Osteocyte (in vitro differentiated cells): ENCODE measurements around the gene CEP192. TPM values are rescaled to one million over a fixed set of nuclear protein-coding genes. Genes with fewer than 3 reads are reported as not detected.

ENCODE experiments used
- DNase-seq: peaks from one replicate; pipeline ENCODE4 v3.0.0; 2021; ENCODE audit warnings: mixed read lengths; ENCODE audit not compliant: unreplicated experiment; ENCODE audit errors: extremely low spot score
- H3K27ac Mint-ChIP-seq: one replicate; pipeline ENCODE4 v1.8.0; 2021; ENCODE audit warnings: mild to moderate bottlenecking, mixed read lengths; ENCODE audit not compliant: unreplicated experiment
- H3K27me3 Mint-ChIP-seq: one replicate; pipeline ENCODE4 v1.8.0; 2021; ENCODE audit warnings: mixed read lengths; ENCODE audit not compliant: unreplicated experiment
- H3K36me3 Mint-ChIP-seq: one replicate; pipeline ENCODE4 v1.8.0; 2021; ENCODE audit warnings: mixed read lengths; ENCODE audit not compliant: unreplicated experiment
- H3K4me1 Mint-ChIP-seq: one replicate; pipeline ENCODE4 v1.8.0; 2021; ENCODE audit warnings: mixed read lengths; ENCODE audit not compliant: unreplicated experiment
- H3K4me3 Mint-ChIP-seq: one replicate; pipeline ENCODE4 v1.8.0; 2021; ENCODE audit warnings: mild to moderate bottlenecking, moderate library complexity, mixed read lengths; ENCODE audit not compliant: unreplicated experiment
- H3K9me3 Mint-ChIP-seq: one replicate; pipeline ENCODE4 v1.8.0; 2021; ENCODE audit warnings: mixed read lengths; ENCODE audit not compliant: unreplicated experiment
- CTCF ChIP-seq: fragments of 200-600 bp; sonication (generic); IDR thresholded peaks from 2 replicates; pipeline ENCODE4 v1.5.0; 2021; ENCODE audit warnings: antibody characterized with exemption, mild to moderate bottlenecking, moderate library complexity
- total RNA-seq: library from RNA; stranded (reverse); gene quantifications from 2 replicates; pipeline ENCODE4 v1.2.1, GENCODE V29; 2021

Gene CEP192
- total RNA-seq, 1 donor from 2014 or later = 20.4 TPM

- H3K27me3 Mint-ChIP-seq = peaks cover 2% of the 10 kb centered on the region
- no peak overlapping the region for H3K27ac Mint-ChIP-seq
- no peak for TF ChIP-seq CTCF
- peaks cover 10% of the 10 kb centered on the region for H3K4me1 Mint-ChIP-seq
- no peak for DNase-seq
- H3K4me3 Mint-ChIP-seq = no peak overlapping the region
- H3K36me3 Mint-ChIP-seq = no peaks in the 10 kb centered on the region
- H3K9me3 Mint-ChIP-seq = peaks cover 5% of the 10 kb centered on the region
Measured at GRCh38 chr18:13139885-13140450, 148.8 kb downstream of the CEP192 start.

GRCh38 chr18:13141209-13141608 is 150.0 kb downstream of the CEP192 start:
- H3K4me1 Mint-ChIP-seq = peaks cover 5% of the 10 kb centered on the region
- peaks cover 11% of the 10 kb centered on the region for H3K9me3 Mint-ChIP-seq
- no peak for DNase-seq
- TF ChIP-seq CTCF = no peak
- no peaks in the 10 kb centered on the region for H3K27me3 Mint-ChIP-seq
- H3K27ac Mint-ChIP-seq = no peak overlapping the region
- H3K36me3 Mint-ChIP-seq = no peaks in the 10 kb centered on the region
- no peak overlapping the region for H3K4me3 Mint-ChIP-seq

- Mint-ChIP-seq H3K27ac (no peak overlapping the region), H3K27me3 (peaks cover 8% of the 10 kb centered on the region), H3K4me1 (peaks cover 8% of the 10 kb centered on the region), H3K36me3 (no peaks in the 10 kb centered on the region), H3K9me3 (peaks cover 11% of the 10 kb centered on the region), H3K4me3 (no peak overlapping the region)
- no peak for TF ChIP-seq CTCF
- no peak for DNase-seq
Measured at GRCh38 chr18:13145636-13146190, 154.6 kb downstream of the CEP192 start.

GRCh38 chr18:13147130-13147529 is 156.0 kb downstream of the CEP192 start:
- peaks cover 8% of the 10 kb centered on the region for H3K27me3 Mint-ChIP-seq
- no peak for DNase-seq
- no peak for TF ChIP-seq CTCF
- peak overlapping the region; percentile 1 for H3K27ac Mint-ChIP-seq
- H3K4me3 Mint-ChIP-seq = no peak overlapping the region
- peaks cover 11% of the 10 kb centered on the region for H3K9me3 Mint-ChIP-seq
- H3K4me1 Mint-ChIP-seq = peaks cover 8% of the 10 kb centered on the region
- H3K36me3 Mint-ChIP-seq = no peaks in the 10 kb centered on the region

GRCh38 chr18:13151656-13152055 is 160.5 kb downstream of the CEP192 start:
- H3K27me3 Mint-ChIP-seq = peaks cover 18% of the 10 kb centered on the region

More at GRCh38 chr18:13151656-13152055, 160.5 kb downstream of the CEP192 start:
- Mint-ChIP-seq H3K4me1 (peaks cover 8% of the 10 kb centered on the region), H3K9me3 (peaks cover 26% of the 10 kb centered on the region), H3K27ac (no peak overlapping the region), H3K36me3 (peaks cover 12% of the 10 kb centered on the region), H3K4me3 (no peak overlapping the region)
- TF ChIP-seq CTCF = no peak
- DNase-seq = no peak
